ENCODE results near the gene PDE2A. TPM values are rescaled to one million over a fixed set of nuclear protein-coding genes. Genes with fewer than 3 reads are reported as not detected.
A peak's percentile ranks its signal among the peaks of the same experiment; 100 is the strongest.

The PDE2A gene
- polyA plus RNA-seq, 3 donors: 16.3 to 20.5 (median 17.2) TPM

GRCh38 chr11:72617080-72617762 is 57.0 kb downstream of the PDE2A start:
- peak; percentile 50 for DNase-seq

GRCh38 chr11:72616655-72617054 is 57.6 kb downstream of the PDE2A start:
- no peak for DNase-seq

DNA sequence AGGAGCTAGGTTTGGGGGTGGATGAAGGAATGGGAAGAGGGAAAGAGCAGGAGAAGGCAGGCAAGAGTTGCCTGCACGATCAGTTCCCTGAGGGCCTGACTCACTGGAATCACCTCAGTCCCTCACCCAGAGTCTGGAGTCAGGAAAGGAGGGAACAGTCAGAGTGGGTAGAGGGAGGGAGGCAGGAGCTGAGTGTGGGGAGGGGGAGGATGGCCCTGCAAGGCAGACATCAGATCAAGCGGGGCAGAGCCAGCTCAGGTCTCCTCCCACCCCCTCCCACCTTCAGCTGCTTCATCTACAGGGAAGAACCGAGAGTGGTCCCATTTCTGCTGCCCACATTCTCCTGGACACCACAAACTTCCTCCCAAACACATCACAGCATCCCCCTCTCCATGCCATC is 58.9 kb downstream of the PDE2A start:
- DNase-seq: no peak

DNA sequence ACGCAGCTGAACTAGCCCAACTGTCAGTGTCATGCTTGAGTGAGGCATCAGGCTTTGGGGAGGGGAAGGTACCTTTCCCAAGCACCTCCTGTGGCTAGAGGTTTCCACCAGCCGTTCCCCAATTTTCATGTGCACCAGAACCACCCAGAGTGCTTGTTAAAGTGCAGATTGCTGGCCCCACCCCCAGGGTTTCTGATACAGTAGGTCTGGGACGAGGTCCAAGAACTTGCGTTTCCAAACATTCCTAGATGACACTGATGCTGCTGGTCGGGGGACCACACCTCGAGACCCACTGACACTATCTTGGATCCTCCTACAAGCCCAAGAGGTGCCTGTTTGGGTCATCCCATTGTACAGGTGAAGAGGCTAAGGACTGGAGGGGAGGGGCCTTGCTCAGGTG is 59.8 kb downstream of the PDE2A start:
- DNase-seq: no peak

GRCh38 chr11:72613977-72614376 is 60.2 kb downstream of the PDE2A start:
- no peak for DNase-seq

DNA sequence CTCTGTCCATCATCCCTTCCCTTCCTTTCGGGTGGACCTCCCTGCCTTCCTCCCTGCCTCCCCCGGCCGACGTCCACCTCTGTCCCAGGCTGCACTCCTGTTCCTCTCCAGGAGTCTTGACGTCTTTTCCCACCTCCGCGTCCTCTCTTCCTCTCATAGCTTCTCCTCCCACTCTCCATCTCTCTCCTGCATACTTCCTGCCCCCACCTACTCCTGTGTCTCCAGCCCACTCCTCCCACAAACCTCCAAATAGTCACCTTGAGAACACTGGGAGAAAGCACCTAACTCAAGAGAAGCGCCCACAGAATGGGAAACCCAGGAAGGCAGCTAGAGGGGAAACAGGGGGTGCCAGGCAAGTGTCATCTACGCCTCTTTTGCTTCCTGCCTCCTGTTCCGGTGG is 60.8 kb downstream of the PDE2A start:
- DNase-seq: no peak

DNA sequence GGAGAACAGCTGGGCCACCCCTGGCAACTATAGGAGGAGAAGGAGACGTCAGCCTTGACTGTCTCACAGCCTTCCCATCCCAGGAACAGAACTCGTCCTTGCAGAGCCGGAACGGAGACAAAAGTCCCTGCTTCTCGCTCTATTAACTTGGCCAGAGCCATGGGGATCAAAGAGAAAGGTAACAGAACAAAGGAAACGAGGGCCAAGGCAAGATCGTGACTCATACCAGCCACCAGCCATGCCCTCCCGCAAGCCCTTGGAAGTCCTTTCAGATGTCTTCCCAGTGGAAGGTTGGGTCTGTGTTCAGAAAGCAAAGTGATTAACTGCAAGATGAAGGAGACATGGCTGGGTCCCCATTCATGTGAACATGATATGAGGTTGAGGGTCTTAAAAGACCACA is 64.7 kb downstream of the PDE2A start:
- no peak for DNase-seq

DNA sequence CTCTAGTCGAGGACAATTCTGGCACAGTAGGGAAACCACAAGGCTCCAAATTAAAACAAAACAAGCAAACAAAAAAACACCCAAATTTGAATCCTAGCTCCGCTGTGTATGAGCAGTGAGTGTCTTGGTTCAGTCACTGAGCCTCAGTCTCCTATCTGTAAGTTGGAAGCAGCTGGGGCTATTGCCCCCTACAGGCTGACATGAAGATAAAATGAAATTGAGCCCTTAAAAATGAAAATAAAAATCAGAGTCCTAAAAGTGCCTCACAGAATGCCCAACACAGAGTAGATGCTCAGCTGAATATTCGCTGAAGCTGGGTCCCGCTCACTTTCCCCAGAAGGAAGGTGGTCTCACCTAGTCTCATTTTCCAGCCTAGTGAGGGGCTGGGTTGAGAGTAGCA is 65.2 kb downstream of the PDE2A start:
- DNase-seq: no peak

GRCh38 chr11:72607496-72607895 is 66.7 kb downstream of the PDE2A start:
- DNase-seq: no peak

DNA sequence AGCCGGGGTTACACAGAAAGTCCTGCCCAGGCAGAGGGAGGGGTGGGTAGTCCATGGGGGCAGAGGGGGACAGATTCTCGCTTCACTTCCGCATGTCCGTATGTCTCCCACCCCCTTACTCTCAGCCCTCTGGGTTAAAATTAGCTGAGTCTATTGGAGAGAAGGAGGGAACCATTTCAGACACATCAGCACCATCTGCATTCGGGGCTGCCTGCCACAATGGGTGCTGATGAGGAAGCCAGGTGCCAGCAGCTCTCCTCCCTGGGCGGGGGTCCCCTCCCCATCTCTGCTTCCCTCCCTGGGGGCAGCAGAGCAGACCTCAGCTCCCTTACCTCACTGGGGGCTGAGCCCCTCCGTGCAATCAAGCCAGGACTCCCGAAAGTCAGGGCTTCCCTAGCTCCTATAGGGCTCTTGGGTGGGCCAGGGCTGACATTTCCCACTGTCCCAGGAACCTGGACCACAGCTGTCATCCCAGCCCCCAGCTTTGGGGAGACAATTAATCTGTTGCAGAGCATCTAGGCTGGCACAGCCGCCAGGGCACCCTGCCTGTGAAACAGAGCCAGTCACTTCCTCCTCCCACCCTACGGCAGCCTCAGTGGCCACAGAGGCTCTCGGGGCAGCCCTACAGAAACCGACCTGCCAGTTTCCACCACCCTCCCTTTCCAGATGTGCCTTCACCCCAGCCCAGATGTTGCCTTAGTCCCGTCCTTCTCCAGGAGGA is 67.3 kb downstream of the PDE2A start:
- no peak for DNase-seq

DNA sequence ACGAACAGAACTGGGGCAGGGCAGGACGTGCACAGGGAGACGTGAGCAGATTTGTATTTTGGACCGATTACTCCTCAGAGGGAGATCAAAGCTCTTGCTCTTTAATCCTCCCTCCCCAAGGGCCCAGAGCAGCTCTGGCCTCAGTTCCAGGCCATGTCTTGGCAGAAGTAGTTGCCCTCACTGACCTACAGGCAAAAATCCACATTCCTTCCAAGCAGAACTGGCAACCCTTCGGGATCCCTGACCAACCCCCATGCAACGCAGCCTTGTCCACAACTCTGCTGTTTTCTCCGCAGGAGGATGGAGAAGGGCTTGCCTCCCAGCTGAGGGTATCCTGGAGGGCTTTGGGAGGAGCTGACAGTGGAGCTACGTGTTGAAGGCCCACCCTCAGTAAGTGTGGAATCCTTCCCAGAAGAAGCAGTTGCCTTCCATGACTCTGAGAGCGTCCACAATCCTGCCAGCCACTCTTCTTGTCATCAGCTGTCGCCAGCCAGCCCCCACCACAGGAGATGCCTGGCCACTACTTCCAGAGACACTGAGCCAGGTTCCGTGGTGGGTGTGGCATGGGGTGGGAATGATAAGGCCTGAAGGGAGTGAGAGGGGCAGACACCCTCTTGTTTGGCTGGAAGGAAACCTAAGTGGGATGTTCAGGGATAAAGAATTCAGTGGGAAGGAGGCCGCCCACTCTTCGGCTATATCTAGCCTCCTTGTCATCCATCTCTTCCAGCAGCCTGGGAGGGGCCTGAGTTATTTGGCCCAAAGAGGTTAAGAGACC is 68.1 kb downstream of the PDE2A start:
- no peak for DNase-seq

- no peak for DNase-seq
Measured at GRCh38 chr11:72604256-72604655, 70.0 kb downstream of the PDE2A start.

DNA sequence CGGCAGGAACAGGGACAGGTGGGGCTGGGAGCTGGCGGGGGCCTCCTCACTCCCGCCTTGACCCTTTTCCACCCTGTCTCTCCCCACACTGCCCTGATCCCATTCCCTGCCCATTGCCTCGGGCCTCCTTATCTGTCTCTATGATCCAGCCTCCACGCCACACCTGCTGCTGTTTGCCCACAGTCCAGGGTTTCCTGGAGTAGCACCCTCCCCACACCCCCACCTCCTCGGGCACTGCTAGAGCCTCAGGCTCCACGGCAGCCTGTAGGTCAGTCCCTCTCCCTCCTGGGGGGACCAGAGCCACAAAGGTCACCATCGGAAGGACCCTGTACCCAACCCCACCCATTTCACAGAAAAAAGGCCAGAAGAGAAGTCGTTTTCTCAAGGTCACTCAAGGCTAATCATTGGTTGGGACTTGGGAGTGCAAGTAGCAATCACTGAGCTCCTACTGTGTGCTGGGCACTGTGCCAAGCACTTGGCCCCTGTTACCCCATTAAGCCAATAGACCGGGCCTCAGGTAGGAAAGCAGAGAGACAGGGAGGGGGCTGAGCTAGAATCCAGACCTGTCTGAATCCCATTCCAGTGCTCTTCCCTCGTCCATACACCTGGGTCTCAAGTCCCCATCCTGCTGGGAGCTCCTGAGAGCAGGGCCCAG is 71.8 kb downstream of the PDE2A start:
- DNase-seq: no peak

- DNase-seq: no peak
Measured at GRCh38 chr11:72600557-72600956, 73.7 kb downstream of the PDE2A start.

- no peak for DNase-seq
Measured at GRCh38 chr11:72599325-72600117, 74.7 kb downstream of the PDE2A start.

GRCh38 chr11:72598906-72599305 is 75.3 kb downstream of the PDE2A start:
- DNase-seq: no peak

DNA sequence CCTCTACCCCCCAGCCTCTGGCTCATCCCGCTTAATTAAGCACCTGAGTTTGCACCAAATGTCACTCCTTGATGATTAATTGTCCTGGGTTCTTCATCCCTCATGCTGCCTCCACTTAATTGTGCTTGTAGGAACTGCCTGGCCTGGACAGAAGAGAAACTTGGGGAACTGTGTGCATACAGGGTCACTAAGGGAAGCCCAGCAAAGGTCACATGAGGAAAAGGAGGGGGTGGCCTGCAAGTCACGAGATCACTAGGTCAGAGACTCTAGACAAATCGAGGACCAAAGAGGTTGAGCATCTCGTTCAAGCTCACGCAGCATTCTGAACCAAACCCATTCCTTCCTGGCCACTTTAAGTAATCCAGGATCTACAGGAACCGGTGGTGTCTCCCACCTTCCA is 75.8 kb downstream of the PDE2A start:
- DNase-seq: no peak

- DNase-seq: no peak
Measured at GRCh38 chr11:72597721-72598120, 76.5 kb downstream of the PDE2A start.

DNA sequence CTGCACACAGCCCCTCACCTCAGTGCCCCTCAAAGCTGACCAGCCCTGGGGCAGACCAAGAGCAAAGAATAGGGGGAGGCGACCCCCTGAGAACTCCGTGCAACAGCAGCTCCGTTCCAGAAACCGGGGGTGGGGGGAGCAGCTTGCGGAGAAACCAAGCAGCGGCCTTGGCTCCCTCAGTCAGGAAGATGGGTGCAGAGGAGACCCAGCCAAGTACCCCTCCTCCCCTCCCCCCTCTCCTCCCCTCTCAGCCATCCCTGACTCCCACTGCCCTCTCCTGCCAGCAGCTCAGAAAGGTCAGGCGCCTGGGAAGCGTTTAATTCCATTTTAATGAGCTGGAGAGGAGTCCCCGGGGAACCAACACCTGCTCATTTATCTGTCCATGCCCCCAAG is 78.9 kb downstream of the PDE2A start:
- DNase-seq: no peak

DNA sequence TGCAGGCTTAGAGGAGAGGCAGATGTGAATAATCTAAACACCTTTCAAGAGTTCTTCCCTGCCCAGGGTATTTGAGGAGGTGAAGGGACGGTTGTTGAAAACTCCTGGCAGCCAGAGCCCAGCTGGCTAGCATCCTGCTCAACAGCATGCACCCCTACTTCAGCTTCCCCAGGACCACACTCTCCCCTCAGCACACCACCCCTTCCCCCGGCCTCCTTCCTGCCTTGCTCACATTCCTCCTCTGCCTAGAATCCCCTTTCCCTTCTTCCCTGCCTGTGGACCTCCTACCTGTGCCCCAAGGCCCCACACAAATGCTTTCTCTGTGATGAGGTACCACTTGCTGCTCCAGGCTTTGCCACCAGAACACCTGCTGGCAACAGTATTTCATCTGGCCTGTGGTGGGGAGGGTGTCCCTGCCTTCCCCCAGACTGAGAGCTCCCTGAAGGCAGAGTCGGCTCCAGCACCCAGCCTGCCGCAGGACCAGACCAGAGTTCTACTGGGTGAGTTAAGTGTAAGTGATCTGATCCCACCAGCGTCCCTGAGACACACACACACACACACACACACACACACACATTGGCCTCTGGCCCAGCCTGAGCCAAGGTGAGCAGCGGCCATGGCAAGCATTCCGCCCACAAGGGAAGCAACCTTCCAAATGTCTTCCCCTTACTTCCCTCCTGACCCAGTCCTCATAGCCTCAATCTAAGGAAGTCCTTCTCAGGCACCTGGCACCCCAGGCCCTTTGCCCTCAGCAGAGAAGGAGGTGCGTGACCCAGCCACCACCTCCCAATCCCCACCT is 79.5 kb downstream of the PDE2A start:
- no peak for DNase-seq
